ENCODE data around the gene NUP35.
A peak's percentile ranks its signal among the peaks of the same experiment; 100 is the strongest.
"Not testable (repeated sequence)": the region's sequence is repeated elsewhere in the genome, so short reads cannot be mapped to it uniquely, and the experiment has no call there.

The NUP35 gene

DNA sequence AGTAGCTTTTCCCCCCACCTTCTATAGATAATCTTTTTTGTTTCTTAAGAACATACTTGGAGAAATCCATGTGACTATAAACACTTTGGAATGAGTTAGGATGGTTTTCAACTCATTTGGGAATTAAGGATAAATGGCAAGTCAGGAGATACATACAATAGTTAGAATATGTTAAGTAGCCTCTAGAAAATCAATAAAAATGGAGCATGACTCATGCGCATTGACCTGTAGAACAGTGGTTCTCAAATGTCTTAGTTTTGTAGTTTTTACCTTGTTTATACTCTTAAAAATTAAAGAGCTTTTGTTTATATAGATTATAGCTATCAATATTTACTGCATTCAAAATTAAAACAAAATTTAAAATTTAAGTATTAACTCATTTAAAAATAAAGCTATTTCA is 24.7 kb downstream of the NUP35 start:
- peak; percentile 64 for FAIRE-seq

DNA sequence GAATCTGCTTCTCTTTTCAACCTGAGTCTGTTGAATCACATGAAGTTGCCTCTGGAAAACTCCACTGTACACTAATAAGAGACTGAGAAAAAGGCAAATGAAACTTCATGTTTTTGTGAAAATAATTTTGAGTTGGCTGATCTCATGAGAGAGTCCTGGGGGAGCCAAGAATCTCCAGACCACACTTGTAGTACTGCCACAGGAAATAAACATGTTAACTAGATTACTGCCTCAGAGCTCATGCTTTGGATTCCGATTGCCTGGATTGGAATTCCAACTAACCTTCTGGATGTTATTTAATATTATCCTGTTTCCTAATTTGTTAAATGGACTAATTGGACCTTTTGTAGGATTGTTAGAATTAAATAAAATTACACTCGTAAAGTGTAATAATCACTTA is 25.2 kb downstream of the NUP35 start:
- FAIRE-seq: peak; percentile 80

DNA sequence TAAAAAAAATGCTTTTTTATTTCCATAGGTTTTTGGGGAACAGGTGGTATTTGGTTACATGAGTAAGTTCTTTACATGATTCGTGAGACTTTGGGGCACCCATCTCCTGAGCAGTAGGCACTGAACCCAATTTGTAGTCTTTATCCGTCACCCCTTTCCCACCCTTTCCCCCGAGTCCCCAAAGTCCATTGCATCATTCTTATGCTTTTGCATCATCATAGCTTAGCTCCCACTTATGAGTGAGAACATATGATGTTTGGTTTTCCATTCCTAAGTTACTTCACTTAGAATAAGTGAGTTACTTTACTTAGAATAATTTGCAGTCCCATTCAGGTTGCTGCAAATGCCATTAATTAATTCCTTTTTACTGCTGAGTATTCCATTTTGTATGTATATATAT is 28.0 kb downstream of the NUP35 start:
- FAIRE-seq: not testable (repeated sequence)

DNA sequence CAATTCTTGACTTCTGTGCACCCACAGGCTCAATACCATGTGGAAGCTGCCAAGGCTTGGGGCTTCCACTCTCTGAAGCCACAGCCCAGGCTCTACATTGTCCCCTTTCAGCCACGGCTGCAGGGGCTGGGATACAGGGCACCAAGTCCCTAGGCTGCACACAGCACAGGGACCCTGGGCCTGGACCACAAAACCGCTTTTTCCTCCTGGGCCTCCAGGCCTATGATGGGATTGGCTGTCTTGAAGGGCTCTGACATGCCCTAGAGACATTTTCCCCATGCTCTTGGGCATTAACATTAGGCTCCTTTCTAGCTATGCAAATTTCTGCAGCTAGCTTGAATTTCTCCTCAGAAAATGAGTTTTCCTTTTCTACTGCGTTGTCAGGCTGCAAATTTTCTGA is 29.7 kb downstream of the NUP35 start:
- no peak for FAIRE-seq

DNA sequence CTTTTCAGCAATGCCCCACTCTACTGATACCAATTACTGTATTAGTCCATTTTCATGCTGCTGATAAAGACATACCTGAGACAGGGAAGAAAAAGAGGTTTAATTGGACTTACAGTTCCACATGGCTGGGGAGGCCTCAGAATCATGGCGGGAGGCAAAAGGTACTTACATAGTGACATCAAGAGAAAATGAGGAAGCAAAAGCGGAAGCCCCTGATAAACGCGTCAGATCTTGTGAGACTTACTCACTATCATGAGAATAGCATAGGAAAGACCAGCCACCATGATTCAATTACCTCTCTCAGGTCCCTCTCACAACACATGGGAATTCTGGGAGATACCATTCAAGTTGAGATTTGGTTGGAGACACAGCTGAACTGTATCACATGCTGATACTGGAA is 30.5 kb downstream of the NUP35 start:
- FAIRE-seq: not testable (repeated sequence)

DNA sequence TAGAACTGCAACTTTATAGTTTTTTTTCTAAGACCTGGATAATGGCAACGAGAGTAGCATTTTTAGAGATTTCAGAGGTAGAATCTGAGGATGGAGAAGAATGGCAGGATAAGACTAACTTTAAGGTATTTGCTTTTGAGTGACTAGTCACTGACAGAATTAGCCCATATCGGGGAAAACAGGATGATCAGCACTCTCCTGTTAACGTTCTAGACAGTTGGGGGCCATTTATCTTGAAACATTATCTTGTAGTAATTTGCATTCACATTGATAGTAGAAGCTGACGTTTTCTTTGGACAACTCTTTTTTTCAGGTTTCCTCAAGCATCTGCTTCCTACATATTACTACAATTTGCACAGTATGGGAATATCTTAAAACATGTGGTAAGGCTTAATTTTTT is 32.9 kb downstream of the NUP35 start:
- FAIRE-seq: no peak

DNA sequence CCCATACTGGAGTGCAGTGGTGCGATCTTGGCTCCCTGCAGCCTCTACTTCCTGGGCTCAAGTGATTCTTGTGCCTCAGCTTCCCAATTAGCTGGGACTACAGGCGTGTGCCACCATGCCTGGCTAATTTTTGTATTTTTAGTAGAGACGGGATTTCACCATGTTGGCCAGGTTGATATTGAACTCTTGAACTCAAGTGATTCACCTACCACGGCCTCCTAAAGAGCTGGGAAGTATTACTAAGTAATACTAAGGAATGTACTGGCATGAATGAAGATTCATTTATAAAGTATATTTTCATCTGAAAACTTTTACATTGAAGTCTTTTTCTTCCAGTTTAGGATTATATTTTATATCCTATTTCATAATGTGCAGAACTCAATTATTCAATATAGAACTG is 38.1 kb downstream of the NUP35 start:
- FAIRE-seq: no peak

DNA sequence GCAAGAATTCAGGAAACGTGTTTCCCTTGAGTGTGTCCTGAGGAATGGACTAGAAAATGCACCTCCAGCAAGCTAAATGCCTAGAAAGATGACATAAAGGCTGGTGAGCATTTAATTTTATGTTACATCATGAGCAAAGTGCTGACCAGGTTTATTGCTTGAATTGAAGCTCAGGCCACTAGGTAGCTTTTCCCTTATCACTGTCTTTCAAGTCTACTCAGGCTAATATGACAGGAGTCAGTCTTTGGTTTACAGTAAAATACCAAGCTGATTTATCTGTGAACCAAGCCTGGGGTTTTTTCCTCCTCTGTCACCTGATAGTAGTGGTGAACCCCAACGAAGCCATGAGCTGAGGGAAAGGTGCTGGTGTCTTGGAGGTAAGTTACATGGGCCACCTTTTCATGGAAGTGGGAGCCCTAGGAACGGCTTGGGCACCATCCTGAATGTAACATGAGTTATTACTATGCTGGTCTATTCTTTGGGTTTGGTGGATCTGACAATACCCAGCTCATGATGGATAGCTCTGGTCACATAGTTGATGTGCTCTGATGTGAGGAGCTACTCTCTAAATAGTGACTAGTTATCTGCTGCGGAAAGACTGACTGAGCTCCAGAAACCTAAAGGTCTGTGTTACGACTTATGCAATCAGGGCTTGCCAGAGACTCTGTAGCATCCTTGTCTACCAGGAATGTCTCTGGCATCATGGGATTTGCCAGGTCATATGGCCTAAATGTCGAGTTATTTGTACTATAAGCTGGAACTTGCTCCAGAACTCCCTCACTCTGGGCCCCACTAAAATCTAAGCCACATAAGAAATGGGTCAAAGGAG is 39.8 kb downstream of the NUP35 start:
- FAIRE-seq: no peak

DNA sequence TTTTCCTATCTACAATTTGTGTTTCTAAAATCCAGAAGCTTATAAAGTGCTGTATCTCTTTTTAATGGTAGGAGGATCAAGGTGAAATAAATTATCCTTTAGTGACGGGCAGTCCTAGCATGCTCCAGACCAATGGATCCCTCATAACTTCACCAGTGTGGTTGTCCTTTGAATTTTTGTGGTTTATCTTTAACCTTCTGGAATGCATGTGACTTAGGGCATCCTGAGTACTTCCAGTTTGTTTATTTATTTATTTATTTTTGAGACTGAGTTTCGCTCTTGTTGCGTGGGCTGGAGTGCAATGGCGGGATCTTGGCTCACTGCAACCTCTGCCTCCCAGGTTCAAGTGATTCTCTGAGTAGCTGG is 40.4 kb downstream of the NUP35 start:
- FAIRE-seq: no peak

DNA sequence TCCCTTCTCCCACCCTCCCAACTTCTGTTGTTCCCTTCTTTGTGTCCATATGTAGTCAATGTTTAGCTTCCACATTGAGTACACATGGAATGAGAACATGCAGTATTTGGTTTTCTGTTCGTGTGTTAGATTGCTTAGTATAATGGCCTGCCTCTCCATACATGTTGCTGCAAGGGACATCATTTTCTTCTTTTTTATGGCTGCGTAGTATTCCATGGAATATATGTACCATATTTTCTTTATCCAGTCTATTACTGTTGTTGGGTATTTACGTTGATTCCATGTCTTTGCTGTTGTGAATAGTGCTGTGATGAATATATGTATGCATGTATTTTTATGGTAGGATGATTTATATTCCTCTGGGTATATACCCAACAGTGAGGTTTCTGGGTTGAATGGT is 42.0 kb downstream of the NUP35 start:
- no peak for FAIRE-seq

DNA sequence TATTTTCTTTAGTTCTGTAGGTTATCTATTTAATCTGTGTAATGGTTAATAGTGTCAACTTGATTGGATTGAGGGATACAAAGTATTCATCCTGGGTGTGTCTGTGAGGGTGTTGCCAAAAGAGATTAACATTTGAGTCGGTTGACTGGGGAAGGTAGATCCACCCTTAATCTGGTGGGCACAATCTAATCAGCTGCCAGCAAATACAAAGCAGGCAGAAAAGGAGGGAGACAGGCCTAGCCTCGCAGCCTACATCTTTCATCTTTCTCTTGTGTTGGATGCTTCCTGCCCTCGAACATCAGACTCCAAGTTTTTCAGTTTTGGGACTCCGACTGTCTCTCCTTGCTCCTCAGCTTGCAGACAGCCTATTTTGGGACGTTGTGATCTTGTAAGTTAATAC is 42.7 kb downstream of the NUP35 start:
- FAIRE-seq: not testable (repeated sequence)

DNA sequence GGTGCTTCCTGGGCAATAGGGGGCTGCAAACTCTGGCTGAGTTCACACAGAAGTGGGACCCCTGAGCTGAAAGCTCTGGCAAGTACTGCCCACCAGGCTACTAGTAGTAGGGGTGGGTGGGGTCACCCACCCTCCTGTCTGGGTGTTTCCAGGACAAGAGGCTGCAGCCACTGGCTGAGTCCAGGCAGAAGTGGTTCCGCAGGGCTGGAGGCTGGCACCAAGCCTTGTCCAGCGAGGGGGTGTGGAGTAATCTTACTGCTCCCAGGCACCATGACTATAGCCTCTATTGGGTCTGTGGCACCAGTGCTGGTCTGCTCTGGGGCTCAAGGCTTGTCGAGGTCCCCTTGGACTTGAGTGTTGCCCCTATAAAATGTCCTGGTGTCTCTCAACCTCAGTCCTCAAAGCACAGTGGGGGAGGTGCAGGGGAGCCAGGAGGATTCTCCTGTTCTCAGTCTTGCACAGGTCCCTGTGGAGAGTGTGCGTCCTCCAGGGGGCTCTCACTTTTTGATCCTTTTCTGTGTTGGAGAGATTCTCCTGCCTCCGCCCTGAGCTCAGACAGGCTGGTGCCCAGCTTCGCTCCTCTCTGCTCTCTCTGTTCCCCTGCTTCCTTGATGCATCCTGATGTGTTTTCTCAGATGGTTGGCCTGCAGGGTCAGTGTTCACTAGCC is 48.1 kb downstream of the NUP35 start:
- no peak for FAIRE-seq

DNA sequence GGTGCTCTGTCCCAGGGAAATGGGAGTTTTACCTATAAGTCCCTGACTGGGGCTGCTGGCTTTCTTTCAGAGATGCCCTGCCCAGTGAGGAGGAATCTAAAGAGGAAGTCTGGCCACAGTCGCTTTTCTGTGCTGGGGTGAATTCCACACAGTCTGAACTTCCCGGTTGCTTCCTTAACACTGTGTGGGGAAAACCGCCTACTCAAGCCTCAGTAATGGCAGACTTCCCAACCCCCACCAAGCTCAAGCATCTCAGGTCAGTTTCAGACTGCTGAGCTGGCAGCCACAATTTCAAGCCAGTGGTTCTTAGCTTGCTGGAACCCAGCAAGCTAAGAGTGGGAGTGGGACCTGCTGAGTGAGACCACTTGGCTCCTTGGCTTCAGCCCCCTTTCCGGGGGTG is 54.9 kb downstream of the NUP35 start:
- no peak for FAIRE-seq

DNA sequence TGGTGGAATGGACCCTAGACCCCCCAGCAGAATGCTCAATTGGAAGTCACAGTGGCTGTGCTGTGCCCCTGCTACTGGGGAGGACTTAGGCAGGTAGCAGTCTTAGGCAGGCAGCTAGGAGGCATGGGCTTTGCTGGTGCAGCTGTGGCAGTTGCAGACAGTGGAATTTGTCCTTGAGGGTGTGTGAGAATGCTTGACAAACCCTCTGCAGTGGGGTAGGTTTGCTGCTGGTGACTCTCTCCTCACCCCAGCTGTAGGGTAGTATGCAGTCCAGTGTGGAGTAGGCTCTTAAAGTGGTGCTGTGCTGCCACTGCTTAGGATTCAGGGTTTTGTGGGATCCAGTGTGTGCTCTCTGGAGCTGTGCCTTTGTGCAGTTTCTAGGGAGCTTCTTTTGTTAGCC is 61.3 kb downstream of the NUP35 start:
- no peak for FAIRE-seq

DNA sequence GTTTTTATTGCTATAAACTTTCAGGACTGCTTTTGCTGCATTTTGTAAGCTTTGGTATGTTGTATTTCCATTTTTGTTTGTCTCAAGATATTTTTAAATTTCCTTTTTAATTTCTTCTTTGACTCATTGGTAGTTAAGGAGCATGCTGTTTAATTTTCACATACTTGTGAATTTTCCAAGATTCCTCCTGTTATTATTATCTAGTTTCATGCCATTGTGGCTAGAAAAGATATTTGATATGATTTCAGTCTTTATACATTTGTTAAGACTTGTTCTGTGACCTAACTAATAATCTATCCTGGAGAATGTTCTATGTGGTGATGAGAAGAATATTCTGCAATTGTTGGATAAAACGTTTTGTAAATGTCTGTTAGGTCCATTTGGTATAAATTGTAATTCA is 62.1 kb downstream of the NUP35 start:
- peak; percentile 70 for FAIRE-seq

DNA sequence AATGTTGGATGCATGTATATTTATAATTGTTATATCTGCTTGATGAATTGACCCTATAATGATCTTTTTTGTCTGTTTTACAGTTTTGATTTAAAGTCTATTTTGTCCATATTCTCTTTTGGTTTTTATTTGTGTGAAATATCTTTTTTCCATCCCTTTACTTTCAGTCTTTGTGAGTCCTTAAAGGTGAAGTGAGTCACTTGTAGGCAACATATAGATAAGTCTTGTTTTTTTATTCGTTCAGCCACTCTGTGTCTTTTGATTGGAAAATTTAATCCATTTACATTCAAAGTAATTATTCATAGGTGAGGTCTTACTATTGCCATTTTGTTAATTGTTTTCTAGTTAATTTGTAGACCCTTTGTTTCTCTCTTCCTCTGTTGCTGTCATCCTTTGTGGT is 62.5 kb downstream of the NUP35 start:
- FAIRE-seq: no peak

DNA sequence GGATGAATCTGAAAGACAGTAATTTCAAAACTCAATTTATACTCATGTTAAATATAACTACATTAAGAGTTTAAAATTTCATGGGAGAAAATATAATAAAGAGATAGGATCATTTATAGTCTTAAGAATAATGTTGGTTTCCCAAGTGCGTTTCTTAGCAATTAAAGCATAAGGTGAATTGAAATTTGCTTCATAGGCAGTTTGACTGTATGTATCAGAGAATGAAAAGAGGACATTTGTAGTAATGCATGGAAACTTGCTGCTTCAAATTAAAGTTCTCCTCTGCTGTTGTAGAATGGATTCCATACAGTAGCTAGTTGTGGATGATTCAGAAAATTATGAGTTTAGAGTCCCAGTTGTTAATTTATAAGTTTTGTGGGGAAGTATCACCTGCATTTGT is 68.1 kb downstream of the NUP35 start:
- FAIRE-seq: no peak

DNA sequence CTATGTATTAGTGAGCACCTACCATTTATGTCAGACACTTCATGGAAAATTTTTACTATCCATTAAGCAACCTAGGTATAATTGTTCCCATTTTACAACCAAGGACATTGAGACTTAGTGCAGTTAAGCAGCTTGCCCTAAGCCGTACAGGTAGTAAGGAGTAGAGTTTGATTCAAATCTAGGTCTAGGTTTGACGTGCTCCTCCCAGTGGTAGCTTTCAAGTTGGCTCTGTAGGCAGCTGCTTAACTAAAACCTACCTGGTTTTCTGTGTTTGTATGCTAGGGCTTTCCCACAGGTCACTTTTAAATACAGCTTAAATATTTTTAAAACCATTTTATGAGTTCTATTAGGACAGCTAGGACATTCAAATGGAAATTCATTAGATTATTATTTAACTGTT is 69.7 kb downstream of the NUP35 start:
- no peak for FAIRE-seq

DNA sequence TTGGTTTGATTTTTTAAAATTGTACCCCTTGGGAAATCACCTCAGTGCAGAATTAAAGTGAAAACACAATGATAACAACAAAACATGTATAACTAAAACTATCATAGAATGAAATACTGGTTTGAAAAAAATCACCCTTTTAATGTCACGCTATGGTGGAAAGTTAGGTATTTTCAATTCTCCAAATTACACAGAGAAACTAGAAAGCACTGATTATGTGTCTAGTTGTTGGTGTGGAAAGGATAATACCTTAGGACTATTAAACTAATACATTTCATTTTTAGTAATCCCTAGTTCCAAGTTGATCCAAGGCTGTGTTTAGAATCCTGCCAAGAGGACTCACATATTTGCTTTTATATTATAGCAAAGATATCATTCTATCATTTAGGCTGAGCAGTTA is 71.2 kb downstream of the NUP35 start:
- FAIRE-seq: no peak

DNA sequence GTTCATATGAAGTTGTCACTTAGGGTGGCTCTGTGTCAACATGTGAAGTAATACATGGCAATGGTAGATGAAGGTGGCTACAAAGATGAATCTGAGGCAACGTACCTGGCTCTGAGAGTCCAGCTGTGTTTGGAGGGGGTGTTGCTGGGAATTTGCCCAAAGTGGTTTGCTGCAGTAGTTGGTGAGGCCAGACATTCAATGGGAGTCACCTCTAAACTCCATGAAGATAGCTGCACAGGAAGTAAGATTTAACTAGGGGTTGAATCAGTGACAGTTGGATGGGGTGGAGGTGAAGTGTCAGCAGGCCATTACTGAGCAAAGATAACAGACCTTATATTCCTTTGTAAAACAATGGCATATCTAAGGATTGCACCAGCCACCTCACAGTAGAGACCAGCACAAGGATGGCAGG is 71.8 kb downstream of the NUP35 start:
- FAIRE-seq: no peak

DNA sequence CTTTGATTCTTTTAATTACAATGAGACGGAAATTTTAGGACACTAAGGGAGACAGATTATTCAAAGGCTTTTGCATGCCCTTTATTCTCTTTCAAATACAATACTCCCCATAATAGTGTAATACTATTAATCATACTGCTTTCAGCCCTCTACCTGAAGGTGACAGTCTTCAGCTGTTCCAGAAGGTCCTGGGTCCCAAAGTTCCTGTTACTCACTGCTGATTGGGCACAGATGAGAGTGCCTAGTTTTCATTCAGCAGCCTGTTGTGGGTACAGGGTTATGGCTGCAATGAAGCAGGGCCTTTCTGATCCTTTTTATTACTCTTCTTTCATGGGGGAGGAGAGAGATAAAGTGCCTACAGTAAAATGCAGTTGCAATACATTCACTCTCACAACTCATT is 80.2 kb downstream of the NUP35 start:
- FAIRE-seq: no peak

DNA sequence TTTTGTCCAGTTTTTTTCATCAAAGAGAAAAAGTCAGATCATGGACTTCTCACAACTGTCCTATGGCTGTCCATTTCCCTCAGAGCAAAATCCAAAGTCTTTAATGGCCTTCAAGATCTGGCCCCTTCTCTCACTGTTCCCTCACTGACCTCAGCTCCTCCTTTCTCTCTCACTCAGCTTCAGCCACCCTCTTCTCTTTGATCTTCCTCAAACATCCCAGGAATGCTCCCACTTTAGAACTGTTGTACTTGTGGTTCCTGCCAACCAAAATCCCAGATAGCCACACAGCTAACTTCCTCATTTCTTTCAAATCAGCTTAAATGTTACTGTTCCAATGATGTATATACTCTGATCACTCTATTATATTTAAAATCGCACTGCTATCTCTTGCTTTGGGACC is 82.9 kb downstream of the NUP35 start:
- FAIRE-seq: no peak

DNA sequence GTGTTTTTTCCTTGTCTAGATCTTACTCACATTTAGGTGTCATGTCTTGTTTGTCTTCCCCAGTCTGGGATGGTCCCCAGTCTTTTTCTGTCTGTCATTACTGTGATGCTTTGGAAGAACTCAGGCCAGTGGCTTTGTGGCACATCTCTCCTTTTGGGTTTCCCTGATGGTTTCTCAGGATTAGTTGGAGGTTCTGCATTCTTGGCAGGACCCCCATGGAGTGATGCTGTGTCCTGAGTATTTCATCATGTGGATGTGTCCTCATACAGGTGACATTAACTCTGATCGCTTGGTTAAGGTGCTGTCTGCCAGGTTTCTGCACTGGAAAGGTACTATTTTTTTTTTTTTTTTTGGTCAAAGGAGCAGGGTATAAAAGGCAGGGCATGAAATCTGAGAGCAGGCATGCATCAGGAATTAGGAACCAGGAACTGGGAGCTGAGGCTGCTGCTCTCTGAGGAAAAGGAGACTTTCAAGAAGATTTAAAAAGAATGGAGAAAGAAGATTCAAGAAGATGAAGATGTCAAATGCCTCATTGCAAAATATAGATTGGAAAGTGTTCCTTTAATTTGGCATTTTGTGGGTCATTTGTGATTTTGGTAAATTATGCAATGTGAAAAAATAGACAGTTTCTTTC is 85.3 kb downstream of the NUP35 start:
- no peak for FAIRE-seq
